Measurements from ENCODE around the gene DIPK1C.

DIPK1C gene

GRCh38 chr18:74455386-74455785 lies 1.7 kb downstream of the DIPK1C start:
- Histone ChIP-seq H3K27me3 (ENCODE audit: insufficient read depth, low read depth, severe bottlenecking) (peaks cover 57% of the 10 kb centered on the region), H3K36me3 (no peaks in the 10 kb centered on the region), H3K27ac (no peak overlapping the region), H3K4me3 (ENCODE audit: low read depth, low read length) (no peak overlapping the region), H3K9me3 (ENCODE audit: severe bottlenecking) (no peaks in the 10 kb centered on the region)
- no peak for DNase-seq
- TF ChIP-seq CTCF (IDR thresholded peaks at IDR 0.05; ENCODE audit: low read depth, low read length) = no peak

GRCh38 chr18:74454279-74454751 lies 2.8 kb downstream of the DIPK1C start:
- TF ChIP-seq CTCF (IDR thresholded peaks at IDR 0.05; ENCODE audit: low read depth, low read length) = no peak
- no peaks in the 10 kb centered on the region for H3K9me3 ChIP-seq (ENCODE audit: severe bottlenecking)
- no peak overlapping the region for H3K4me3 ChIP-seq (ENCODE audit: low read depth, low read length)
- H3K27me3 ChIP-seq (ENCODE audit: insufficient read depth, low read depth, severe bottlenecking) = peaks cover 46% of the 10 kb centered on the region
- no peak overlapping the region for H3K27ac ChIP-seq
- H3K36me3 ChIP-seq = no peaks in the 10 kb centered on the region
- DNase-seq = no peak

- H3K4me3 ChIP-seq (ENCODE audit: low read depth, low read length) = no peak overlapping the region
- peaks cover 40% of the 10 kb centered on the region for H3K27me3 ChIP-seq (ENCODE audit: insufficient read depth, low read depth, severe bottlenecking)
- no peak for DNase-seq
- no peaks in the 10 kb centered on the region for H3K36me3 ChIP-seq
- TF ChIP-seq CTCF (IDR thresholded peaks at IDR 0.05; ENCODE audit: low read depth, low read length) = no peak
- H3K9me3 ChIP-seq (ENCODE audit: severe bottlenecking) = no peaks in the 10 kb centered on the region
- no peak overlapping the region for H3K27ac ChIP-seq
These were observed 3.4 kb downstream of the DIPK1C start for GRCh38 chr18:74453642-74454198.

GRCh38 chr18:74453016-74453566 lies 4.0 kb downstream of the DIPK1C start:
- Histone ChIP-seq H3K27me3 (ENCODE audit: insufficient read depth, low read depth, severe bottlenecking) (peaks cover 34% of the 10 kb centered on the region), H3K9me3 (ENCODE audit: severe bottlenecking) (no peaks in the 10 kb centered on the region), H3K27ac (no peak overlapping the region), H3K36me3 (no peaks in the 10 kb centered on the region), H3K4me3 (ENCODE audit: low read depth, low read length) (no peak overlapping the region)
- no peak for TF ChIP-seq CTCF (IDR thresholded peaks at IDR 0.05; ENCODE audit: low read depth, low read length)
- DNase-seq = no peak

- DNase-seq = no peak
- Histone ChIP-seq H3K27ac (no peak overlapping the region), H3K4me3 (ENCODE audit: low read depth, low read length) (no peak overlapping the region), H3K27me3 (ENCODE audit: insufficient read depth, low read depth, severe bottlenecking) (peaks cover 17% of the 10 kb centered on the region), H3K9me3 (ENCODE audit: severe bottlenecking) (no peaks in the 10 kb centered on the region), H3K36me3 (no peaks in the 10 kb centered on the region)
- TF ChIP-seq CTCF (IDR thresholded peaks at IDR 0.05; ENCODE audit: low read depth, low read length) = no peak
These were observed 6.0 kb downstream of the DIPK1C start for GRCh38 chr18:74451148-74451547.

- H3K36me3 ChIP-seq = no peaks in the 10 kb centered on the region
- H3K27ac ChIP-seq = no peak overlapping the region
- no peak for TF ChIP-seq CTCF (IDR thresholded peaks at IDR 0.05; ENCODE audit: low read depth, low read length)
- peaks cover 12% of the 10 kb centered on the region for H3K27me3 ChIP-seq (ENCODE audit: insufficient read depth, low read depth, severe bottlenecking)
- no peaks in the 10 kb centered on the region for H3K9me3 ChIP-seq (ENCODE audit: severe bottlenecking)
- no peak overlapping the region for H3K4me3 ChIP-seq (ENCODE audit: low read depth, low read length)
- no peak for DNase-seq
These were observed 6.5 kb downstream of the DIPK1C start for GRCh38 chr18:74450626-74451025.
